SK-N-SH (cell line): ENCODE data around the gene RAD51B. TPM values are rescaled to one million over a fixed set of nuclear protein-coding genes. Genes with fewer than 3 reads are reported as not detected.

ENCODE experiments used
- CTCF ChIA-PET: fragments of 300-600, 350-600 bp; formaldehyde crosslinking; extraction: SDS; loops from one replicate; lab custom pipeline; 2021; lab: Yijun Ruan, JAX
- POLR2A ChIA-PET: fragments of 350-600 bp; sonication (Branson Sonifier 250); formaldehyde crosslinking; extraction: SDS; loops from one replicate; lab custom pipeline; 2020; ENCODE audit warnings: antibody characterized with exemption, inconsistent platforms; lab: Yijun Ruan, JAX
- DNase-seq: peaks from one replicate; pipeline ENCODE4 v3.0.0; 2012
- H2AFZ ChIP-seq: fragments of 200-600 bp; sonication (generic); 2 replicates; pipeline ENCODE4 v1.8.1; 2016; ENCODE audit warnings: antibody characterized with exemption, mild to moderate bottlenecking, low read depth
- H3F3A ChIP-seq: fragments of 200-600 bp; sonication (generic); replicated peaks from 2 replicates; pipeline ENCODE3; 2016; ENCODE audit warnings: antibody characterized with exemption, mild to moderate bottlenecking; ENCODE audit not compliant: insufficient read depth
- H3K27ac ChIP-seq, 2 experiments: fragments of 200-500 bp in 1 of 2; fragments of 200-600 bp in 1 of 2; sonication (Bioruptor generic) in 1 of 2; sonication (generic), shearing (Covaris generic) in 1 of 2; 2 replicates each; pipeline versions ENCODE4 v1.5.1 to v1.6.1; 2014 to 2016; ENCODE audit warnings: low read depth in 2 of 2, inconsistent platforms in 1 of 2, low read length in 1 of 2, mild to moderate bottlenecking in 1 of 2, mixed read lengths in 1 of 2
- H3K27me3 ChIP-seq: fragments of 200-600 bp; sonication (generic), shearing (Covaris generic); 2 replicates; pipeline ENCODE4 v1.6.1; 2016; ENCODE audit warnings: mixed run types; ENCODE audit not compliant: insufficient read depth
- H3K36me3 ChIP-seq, 2 experiments: fragments of 200-500 bp in 1 of 2; fragments of 200-600 bp in 1 of 2; sonication (Bioruptor generic) in 1 of 2; sonication (generic) in 1 of 2; replicated peaks in 1 of 2; 2 replicates each; pipeline versions ENCODE3 to v1.5.1; 2014 to 2016; ENCODE audit warnings: low read length in 1 of 2, mild to moderate bottlenecking in 1 of 2; ENCODE audit not compliant: insufficient read depth in 2 of 2, control insufficient read depth in 1 of 2
- H3K4me1 ChIP-seq, 2 experiments: fragments of 200-500 bp in 1 of 2; fragments of 200-600 bp in 1 of 2; sonication (Bioruptor generic) in 1 of 2; sonication (generic), shearing (Covaris generic) in 1 of 2; 2 replicates each; pipeline versions ENCODE4 v1.5.1 to v1.6.1; 2014 to 2016; ENCODE audit warnings: low read depth in 1 of 2, low read length in 1 of 2, mixed run types in 1 of 2; ENCODE audit not compliant: insufficient read depth in 2 of 2, control insufficient read depth in 1 of 2
- H3K4me2 ChIP-seq: fragments of 200-600 bp; sonication (generic), shearing (Covaris generic); 2 replicates; pipeline ENCODE4 v1.6.1; 2017; ENCODE audit warnings: mixed run types
- H3K4me3 ChIP-seq, 2 experiments: fragments of 200-500 bp in 1 of 2; fragments of 200-600 bp in 1 of 2; sonication (Bioruptor generic) in 1 of 2; sonication (generic), shearing (Covaris generic) in 1 of 2; 2 replicates each; pipeline versions ENCODE4 v1.5.1 to v1.8.1; 2014 to 2016; ENCODE audit warnings: low read depth in 2 of 2, inconsistent platforms in 1 of 2, low read length in 1 of 2, mild to moderate bottlenecking in 1 of 2, mixed read lengths in 1 of 2, moderate library complexity in 1 of 2
- H3K79me2 ChIP-seq: fragments of 200-600 bp; sonication (generic); 2 replicates; pipeline ENCODE4 v1.8.1; 2017; ENCODE audit warnings: mild to moderate bottlenecking; ENCODE audit not compliant: insufficient read depth
- H3K9ac ChIP-seq: fragments of 200-600 bp; sonication (generic); 2 replicates; pipeline ENCODE4 v1.6.1; 2017; ENCODE audit warnings: mixed run types
- H3K9me2 ChIP-seq: fragments of 200-600 bp; sonication (generic); 2 replicates; pipeline ENCODE4 v1.6.1; 2017; ENCODE audit warnings: mixed run types
- H3K9me3 ChIP-seq: fragments of 200-600 bp; sonication (generic); 2 replicates; pipeline ENCODE4 v1.6.1; 2017; ENCODE audit warnings: mixed run types, mild to moderate bottlenecking, moderate library complexity
- H4K20me1 ChIP-seq: fragments of 200-600 bp; sonication (generic); 2 replicates; pipeline ENCODE4 v1.6.1; 2017; ENCODE audit warnings: mild to moderate bottlenecking, mixed run types; ENCODE audit not compliant: insufficient read depth
- FOXJ3 ChIP-seq: sonication (generic); formaldehyde crosslinking; IDR thresholded peaks from 2 replicates; pipeline ENCODE4 v1.5.1; 2020; ENCODE audit warnings: mild to moderate bottlenecking, missing genetic modification reagents
- GATA2 ChIP-seq: sonication (generic); formaldehyde crosslinking; IDR thresholded peaks from 2 replicates; pipeline ENCODE4 v1.5.0; 2020; ENCODE audit warnings: mild to moderate bottlenecking, missing genetic modification reagents
- JUND ChIP-seq: IDR thresholded peaks from 2 replicates; pipeline ENCODE4 v1.4.0; 2012
- MAX ChIP-seq: IDR thresholded peaks from 2 replicates; pipeline ENCODE4 v1.4.0; 2012; ENCODE audit warnings: low read depth
- NRF1 ChIP-seq: IDR thresholded peaks from 2 replicates; pipeline ENCODE4 v1.6.1; 2012; ENCODE audit warnings: low read depth, mild to moderate bottlenecking, low read length
- PBX3 ChIP-seq: IDR thresholded peaks from 2 replicates; pipeline ENCODE4; 2012
- RAD21 ChIP-seq: IDR thresholded peaks from 2 replicates; pipeline ENCODE4 v1.6.1; 2012; ENCODE audit warnings: mild to moderate bottlenecking, low read length
- REST ChIP-seq: IDR thresholded peaks from 2 replicates; pipeline ENCODE4 v1.6.1; 2012; ENCODE audit warnings: mild to moderate bottlenecking, low read depth, low read length, moderate library complexity
- SIN3A ChIP-seq: IDR thresholded peaks from 2 replicates; pipeline ENCODE4 v1.6.1; 2012; ENCODE audit warnings: low read depth, mild to moderate bottlenecking, low read length, moderate library complexity, borderline replicate concordance
- SMC3 ChIP-seq: IDR thresholded peaks from 2 replicates; pipeline ENCODE4 v1.6.1; 2012; ENCODE audit warnings: low read depth, low read length, improper control_type of control experiment
- TAF1 ChIP-seq: IDR thresholded peaks from 2 replicates; pipeline ENCODE4 v1.6.1; 2012; ENCODE audit warnings: low read depth, mild to moderate bottlenecking, low read length, moderate library complexity, borderline replicate concordance
- USF1 ChIP-seq: IDR thresholded peaks from 2 replicates; pipeline ENCODE4 v1.4.0; 2012; ENCODE audit warnings: low read depth, borderline replicate concordance
- YY1 ChIP-seq: IDR thresholded peaks from 2 replicates; pipeline ENCODE4 v1.4.0; 2012; ENCODE audit warnings: low read depth, mild to moderate bottlenecking
- WGBS: methylation state at CpG from one replicate; pipeline ENCODE4 v1.1.6; 2017; ENCODE audit warnings: low lambda C conversion rate; 5-methylcytosine and 5-hydroxymethylcytosine counted together
- polyA plus RNA-seq, 3 experiments: library from polyadenylated mRNA; depleted of rRNA; stranded (reverse); fragments of >200 nt; gene quantifications; 2 replicates each; pipeline ENCODE4 v1.2.3, GENCODE V29; 2012

Gene RAD51B
- polyA plus RNA-seq, 1 of the 3 experiments (the other 2 are of a cell fraction) = 6.0 TPM

- Histone ChIP-seq H3K4me3 (no peak overlapping the region), H3K79me2 (no peaks in the 10 kb centered on the region), H3K27ac (no peak overlapping the region), H3K27me3 (no peaks in the 10 kb centered on the region), H3K36me3 (no peaks in the 10 kb centered on the region), H3K9me3 (no peaks in the 10 kb centered on the region), H3F3A (no peaks in the 10 kb centered on the region), H2AFZ (no peak overlapping the region), H4K20me1 (no peaks in the 10 kb centered on the region), H3K9ac (no peak overlapping the region), H3K9me2 (no peaks in the 10 kb centered on the region), H3K4me1 (0 out of 4 replicates have a peak, but pooled peaks cover 0 to 3% of the 10 kb centered on the region in 2 experiments), H3K4me2 (no peak overlapping the region)
- TF ChIP-seq MAX = no peak
- TF ChIP-seq TAF1 = no peak
- TF ChIP-seq GATA2 (CRISPR knock-in tag) = no peak
- TF ChIP-seq JUND = no peak
- no peak for TF ChIP-seq FOXJ3 (CRISPR knock-in tag)
- TF ChIP-seq SIN3A = no peak
- TF ChIP-seq NRF1 = no peak
- ChIA-PET CTCF (interaction anchor here (1.2 kb wide), 1 partner anchor 78 kb away, joined by 3 read pairs; no protein-coding TSS in a partner anchor), POLR2A (no interaction called here)
- WGBS = 73% methylated on average over 4 of the region's 4 CpGs
- no peak for DNase-seq
Observed at GRCh38 chr14:68738559-68738958, 919.0 kb downstream of the RAD51B start.

GRCh38 chr14:68739701-68740100 lies 920.1 kb downstream of the RAD51B start:
- CTCF ChIA-PET = no interaction called here
- H3K4me3 ChIP-seq = no peak overlapping the region
- 91% methylated on average over 5 of the region's 7 CpGs for WGBS

More at GRCh38 chr14:68739701-68740100, 920.1 kb downstream of the RAD51B start:
- Histone ChIP-seq H3K79me2 (no peaks in the 10 kb centered on the region), H4K20me1 (no peaks in the 10 kb centered on the region), H3F3A (no peaks in the 10 kb centered on the region), H2AFZ (no peak overlapping the region), H3K9me3 (no peaks in the 10 kb centered on the region), H3K4me1 (no peaks in the 10 kb centered on the region), H3K4me2 (no peak overlapping the region)
- POLR2A ChIA-PET = no interaction called here
- TF ChIP-seq NRF1 = no peak
- no peak for TF ChIP-seq SMC3
- TF ChIP-seq PBX3 = no peak
- no peak for TF ChIP-seq TAF1
- no peak for TF ChIP-seq USF1
- no peak for TF ChIP-seq RAD21
- TF ChIP-seq YY1 = no peak
- TF ChIP-seq REST = no peak
- TF ChIP-seq, all 33 proteins: peak for 0
- DNase-seq = no peak
- Histone ChIP-seq H3K9me2 (no peaks in the 10 kb centered on the region), H3K27me3 (no peaks in the 10 kb centered on the region), H3K36me3 (no peaks in the 10 kb centered on the region), H3K9ac (no peak overlapping the region), H3K27ac (no peak overlapping the region)
